Ascending aorta (tissue), 2 donors: ENCODE measurements around the gene DLG1. TPM values are rescaled to one million over a fixed set of nuclear protein-coding genes. Genes with fewer than 3 reads are reported as not detected.

ENCODE experiments used
- DNase-seq, 2 donors: peaks; one replicate each; pipeline ENCODE4 v3.0.0-alpha.2; 2019; ENCODE audit warnings: low spot score in 2 of 2
- H3K27ac ChIP-seq, 2 donors: fragments of 200-600 bp; sonication (generic); one replicate each; pipeline ENCODE4 v1.5.1; 2016 to 2017; ENCODE audit warnings: mild to moderate bottlenecking in 1 of 2
- H3K27me3 ChIP-seq: fragments of 200-600 bp; sonication (generic); one replicate; pipeline ENCODE4 v1.5.1; 2017
- H3K36me3 ChIP-seq, 2 donors: fragments of 200-600 bp; sonication (generic); one replicate each; pipeline ENCODE4 v1.5.1; 2016
- H3K4me1 ChIP-seq, 2 donors: fragments of 200-600 bp; sonication (generic); one replicate each; pipeline ENCODE4 v1.5.1; 2016 to 2017; ENCODE audit warnings: mild to moderate bottlenecking in 1 of 2
- H3K4me3 ChIP-seq, 2 donors: fragments of 200-600 bp; sonication (generic); one replicate each; pipeline ENCODE4 v1.5.1; 2016 to 2017; ENCODE audit warnings: mild to moderate bottlenecking in 1 of 2
- H3K9me3 ChIP-seq, 2 donors: fragments of 200-600 bp; sonication (generic); one replicate each; pipeline ENCODE4 v1.5.1; 2016
- intact Hi-C: fragments of 100-400 bp; cut with DNase I; formaldehyde crosslinking; loops from one replicate; pipeline ENCODE4 v1.15.1; 2023
- total RNA-seq: library from RNA; depleted of rRNA; stranded (reverse); fragments of >200 nt; gene quantifications from one replicate; pipeline ENCODE4 v1.1.0, GENCODE V29; 2016
- TF ChIP-seq, protein P1 (sequence below), 3 experiments: fragments of 200-600 bp in 2 of 3; fragments of 450-650 bp in 1 of 3; sonication (generic) in 2 of 3; IDR thresholded peaks; one replicate each; pipeline ENCODE4 v1.5.1; 2016 to 2019; ENCODE audit warnings: antibody characterized with exemption in 3 of 3, mild to moderate bottlenecking in 1 of 3, moderate library complexity in 1 of 3

DLG1 gene
- total RNA-seq, 1 donor from 2014 or later: 31.0 TPM

DNA sequence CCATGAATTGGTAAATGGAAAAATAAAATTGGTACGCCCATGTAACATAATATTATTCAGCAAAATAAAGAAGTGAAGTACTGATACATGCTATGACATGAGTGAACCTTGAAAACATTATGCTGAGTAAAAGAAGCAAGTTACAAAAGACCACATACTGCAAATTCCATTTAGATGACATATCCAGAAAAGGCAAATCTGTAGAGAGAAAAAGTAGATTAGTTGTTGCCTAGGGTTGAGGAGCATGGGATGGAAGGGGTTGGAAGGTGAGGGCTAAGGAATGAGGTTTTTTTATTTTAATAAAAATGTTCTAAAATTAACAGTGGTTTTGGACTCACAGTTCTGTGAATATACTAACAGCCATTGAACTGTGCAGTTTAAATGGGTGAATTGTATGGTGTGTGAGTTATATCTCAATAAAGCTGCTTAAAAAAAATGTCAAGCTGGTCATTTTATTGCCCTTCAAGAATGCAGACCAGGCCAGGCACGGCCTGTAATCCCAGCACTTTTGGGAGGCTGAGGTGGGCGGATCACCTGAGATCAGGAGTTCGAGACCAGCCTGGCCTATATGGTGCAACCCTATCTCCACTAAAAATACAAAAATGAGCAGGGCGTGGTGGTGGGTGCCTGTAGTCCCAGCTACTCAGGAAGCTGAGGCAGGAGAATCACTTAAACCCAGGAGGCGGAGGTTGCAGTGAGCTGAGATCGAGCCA lies 8.1 kb upstream of the DLG1 start:
- Histone ChIP-seq H3K36me3 (no peaks in the 10 kb centered on the region), H3K4me1 (peaks cover 2 to 30% of the 10 kb centered on the region in 2 donors), H3K9me3 (no peaks in the 10 kb centered on the region), H3K27ac (no peak overlapping the region), H3K4me3 (no peak overlapping the region), H3K27me3 (no peaks in the 10 kb centered on the region)
- intact Hi-C loops: no loop called here
- TF ChIP-seq, protein P1, sequence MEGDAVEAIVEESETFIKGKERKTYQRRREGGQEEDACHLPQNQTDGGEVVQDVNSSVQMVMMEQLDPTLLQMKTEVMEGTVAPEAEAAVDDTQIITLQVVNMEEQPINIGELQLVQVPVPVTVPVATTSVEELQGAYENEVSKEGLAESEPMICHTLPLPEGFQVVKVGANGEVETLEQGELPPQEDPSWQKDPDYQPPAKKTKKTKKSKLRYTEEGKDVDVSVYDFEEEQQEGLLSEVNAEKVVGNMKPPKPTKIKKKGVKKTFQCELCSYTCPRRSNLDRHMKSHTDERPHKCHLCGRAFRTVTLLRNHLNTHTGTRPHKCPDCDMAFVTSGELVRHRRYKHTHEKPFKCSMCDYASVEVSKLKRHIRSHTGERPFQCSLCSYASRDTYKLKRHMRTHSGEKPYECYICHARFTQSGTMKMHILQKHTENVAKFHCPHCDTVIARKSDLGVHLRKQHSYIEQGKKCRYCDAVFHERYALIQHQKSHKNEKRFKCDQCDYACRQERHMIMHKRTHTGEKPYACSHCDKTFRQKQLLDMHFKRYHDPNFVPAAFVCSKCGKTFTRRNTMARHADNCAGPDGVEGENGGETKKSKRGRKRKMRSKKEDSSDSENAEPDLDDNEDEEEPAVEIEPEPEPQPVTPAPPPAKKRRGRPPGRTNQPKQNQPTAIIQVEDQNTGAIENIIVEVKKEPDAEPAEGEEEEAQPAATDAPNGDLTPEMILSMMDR (IDR thresholded peaks at IDR 0.05): no peak
- DNase-seq: no peak

DNA sequence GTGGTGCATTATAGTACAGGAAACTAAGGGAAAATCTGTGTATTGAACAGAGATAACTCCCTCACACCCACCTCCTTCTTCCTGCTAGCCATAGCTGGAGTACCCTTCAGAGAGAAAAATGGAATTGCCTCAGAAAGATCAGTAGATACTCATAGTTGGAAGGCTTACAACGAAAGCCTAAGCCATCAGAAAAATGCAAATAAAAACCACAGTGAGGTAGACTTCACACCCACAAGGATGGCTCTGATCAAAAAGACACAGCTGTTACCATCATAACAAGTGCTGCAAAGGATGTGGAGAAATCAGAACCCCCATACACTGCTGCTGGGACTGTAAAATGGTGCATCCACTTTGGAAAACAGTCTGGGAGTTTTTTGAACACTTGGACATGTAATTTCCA lies 7.4 kb upstream of the DLG1 start:
- Histone ChIP-seq H3K36me3 (no peaks in the 10 kb centered on the region), H3K9me3 (no peaks in the 10 kb centered on the region), H3K27ac (no peak overlapping the region), H3K4me1 (peaks cover 2 to 30% of the 10 kb centered on the region in 2 donors), H3K4me3 (no peak overlapping the region), H3K27me3 (no peaks in the 10 kb centered on the region)
- no peak for DNase-seq
- TF ChIP-seq, protein P1 (IDR thresholded peaks at IDR 0.05): no peak
- intact Hi-C loops: no loop called here

DNA sequence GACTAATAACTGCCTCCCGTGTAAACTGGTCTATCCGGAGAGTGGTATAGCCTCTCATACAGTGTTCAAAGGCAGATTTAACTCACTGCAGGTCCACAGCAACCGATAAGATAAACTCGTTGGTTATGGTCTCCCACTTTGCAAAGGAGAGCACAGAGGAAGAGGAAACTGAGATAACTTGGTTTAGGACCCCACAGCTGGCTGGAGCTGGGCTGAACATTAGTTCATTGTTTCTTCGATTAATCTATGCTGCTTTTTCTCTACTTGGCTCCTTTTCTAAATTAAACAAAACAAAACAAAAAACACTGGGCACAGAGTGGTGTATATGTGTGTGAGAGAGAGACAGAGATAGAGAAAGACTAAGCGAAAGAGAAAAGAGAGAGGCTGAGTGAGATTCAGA lies 5.0 kb upstream of the DLG1 start:
- DNase-seq: no peak
- intact Hi-C loops: no loop called here
- Histone ChIP-seq H3K36me3 (no peaks in the 10 kb centered on the region), H3K27ac (no peak overlapping the region), H3K9me3 (no peaks in the 10 kb centered on the region), H3K27me3 (no peaks in the 10 kb centered on the region), H3K4me1 (peaks cover 0 to 23% of the 10 kb centered on the region in 2 donors), H3K4me3 (no peak overlapping the region)
- TF ChIP-seq, protein P1 (IDR thresholded peaks at IDR 0.05): no peak

DNA sequence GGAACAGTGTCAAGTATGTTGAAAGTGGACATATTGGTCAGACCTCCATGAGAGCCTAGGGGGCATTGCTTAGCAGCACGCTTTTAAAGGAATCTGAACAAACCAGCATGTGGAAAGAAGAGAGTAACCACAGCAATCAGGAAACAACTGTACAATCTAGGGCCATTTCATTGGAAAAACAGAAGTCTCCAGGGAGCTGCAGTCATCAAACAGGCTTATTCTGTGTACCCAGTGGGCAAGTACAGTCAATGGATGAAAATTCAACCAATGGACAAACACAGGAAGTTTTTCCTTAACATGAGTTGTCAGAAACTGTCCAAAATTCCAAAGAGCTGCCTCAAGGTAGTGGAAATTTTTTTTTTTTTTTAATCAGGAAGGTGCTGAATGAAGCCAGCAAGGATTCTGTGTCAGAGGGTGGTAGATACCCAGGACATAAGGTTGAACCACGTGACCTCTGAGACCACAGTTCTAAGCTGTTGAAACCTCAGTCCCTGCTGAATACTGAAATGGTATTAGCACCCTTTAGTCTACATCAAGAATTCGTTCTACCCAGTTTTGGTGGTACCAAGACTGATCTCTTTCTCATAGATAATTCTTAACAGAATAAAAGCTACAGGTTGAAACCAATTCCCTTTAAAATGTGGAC lies 4.4 kb upstream of the DLG1 start:
- intact Hi-C loops: no loop called here
- Histone ChIP-seq H3K27ac (no peak overlapping the region), H3K4me1 (peaks cover 0 to 21% of the 10 kb centered on the region in 2 donors), H3K36me3 (no peaks in the 10 kb centered on the region), H3K9me3 (no peaks in the 10 kb centered on the region), H3K27me3 (no peaks in the 10 kb centered on the region), H3K4me3 (no peak overlapping the region)
- TF ChIP-seq, protein P1 (IDR thresholded peaks at IDR 0.05): no peak
- DNase-seq: no peak

DNA sequence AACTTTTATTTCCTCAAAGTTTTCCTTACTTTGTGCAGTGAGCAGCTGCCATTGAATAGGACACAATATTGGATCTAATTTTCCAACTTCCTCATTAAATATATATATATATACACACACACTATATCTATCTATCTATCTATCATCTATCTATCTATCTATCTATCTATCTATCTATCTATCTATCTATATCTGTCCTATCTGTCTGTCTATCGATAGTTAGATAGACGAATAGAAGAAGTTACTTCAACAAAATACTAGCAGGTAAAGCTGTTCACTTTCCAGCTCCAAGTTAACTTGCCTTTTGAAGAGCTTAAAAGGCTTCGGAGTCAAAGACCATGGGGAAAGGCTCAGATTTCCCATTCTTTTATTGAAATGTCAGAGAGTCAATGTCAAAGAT lies 3.6 kb upstream of the DLG1 start:
- TF ChIP-seq, protein P1 (IDR thresholded peaks at IDR 0.05): no peak
- no peak for DNase-seq
- Histone ChIP-seq H3K36me3 (no peaks in the 10 kb centered on the region), H3K27ac (no peak overlapping the region), H3K4me3 (no peak overlapping the region), H3K4me1 (peaks cover 0 to 21% of the 10 kb centered on the region in 2 donors), H3K27me3 (no peaks in the 10 kb centered on the region), H3K9me3 (no peaks in the 10 kb centered on the region)
- intact Hi-C loops: no loop called here
